CD4-positive, alpha-beta T cell treated with Interleukin-17A for 1 hour (primary cell): Measurements from ENCODE around the gene RIN3.
"Not testable (repeated sequence)": the region's sequence is repeated elsewhere in the genome, so short reads cannot be mapped to it uniquely, and the experiment has no call there.

Experiments
- DNase-seq: peaks from one replicate; pipeline ENCODE4 v3.0.0-alpha.2; 2020

Gene RIN3

DNA sequence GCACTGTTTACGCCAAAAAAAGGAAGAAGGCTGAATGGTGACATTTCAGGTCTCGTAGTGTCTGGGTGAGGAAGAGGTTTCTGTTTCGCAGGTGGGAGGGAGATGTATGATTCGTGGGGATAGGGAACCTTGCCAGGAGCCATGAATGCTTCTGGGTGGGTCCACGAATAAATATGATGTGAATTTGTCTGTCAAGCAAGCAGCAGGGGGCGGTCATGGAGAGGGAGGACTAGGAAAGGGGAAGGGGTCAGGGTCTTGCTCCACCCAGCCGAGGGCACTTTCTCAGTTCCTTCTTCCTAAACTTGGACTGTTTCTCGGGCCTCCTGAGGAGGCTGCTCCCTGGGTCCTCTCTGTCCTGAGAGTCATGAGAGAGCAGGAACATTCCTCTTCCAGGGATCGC, 162.4 kb downstream of the RIN3 start:
- DNase-seq = peak; percentile 33

DNA sequence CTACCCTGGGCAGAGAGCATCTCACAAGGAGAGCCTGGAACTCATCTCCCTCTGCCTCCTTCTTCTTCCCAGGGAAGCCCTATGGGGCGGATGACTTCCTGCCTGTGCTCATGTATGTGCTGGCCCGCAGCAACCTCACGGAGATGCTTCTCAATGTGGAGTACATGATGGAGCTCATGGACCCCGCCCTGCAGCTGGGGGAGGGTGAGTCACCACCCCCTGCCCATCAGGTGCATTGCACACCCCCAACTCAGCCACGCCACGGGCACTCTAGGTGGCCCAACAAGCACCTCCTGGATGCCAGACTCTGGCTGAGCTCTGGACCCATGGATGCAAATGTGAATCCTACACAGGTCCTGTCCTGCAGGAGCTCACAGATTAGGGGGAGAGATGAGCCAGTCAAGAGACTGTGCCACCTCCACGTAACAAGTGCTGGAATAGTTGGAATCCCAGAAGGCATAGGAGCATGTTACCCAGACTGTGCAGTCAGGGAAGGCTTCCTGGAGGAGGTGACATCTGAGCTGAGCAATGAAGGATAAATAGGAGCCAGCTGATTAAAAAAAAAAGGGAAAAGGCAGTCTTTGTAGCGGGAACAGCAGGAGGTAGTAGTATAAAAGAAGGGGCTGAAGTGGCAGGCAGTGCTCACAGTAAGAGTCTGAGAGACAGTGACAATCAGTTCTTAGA, 163.0 kb downstream of the RIN3 start:
- no peak for DNase-seq

DNA sequence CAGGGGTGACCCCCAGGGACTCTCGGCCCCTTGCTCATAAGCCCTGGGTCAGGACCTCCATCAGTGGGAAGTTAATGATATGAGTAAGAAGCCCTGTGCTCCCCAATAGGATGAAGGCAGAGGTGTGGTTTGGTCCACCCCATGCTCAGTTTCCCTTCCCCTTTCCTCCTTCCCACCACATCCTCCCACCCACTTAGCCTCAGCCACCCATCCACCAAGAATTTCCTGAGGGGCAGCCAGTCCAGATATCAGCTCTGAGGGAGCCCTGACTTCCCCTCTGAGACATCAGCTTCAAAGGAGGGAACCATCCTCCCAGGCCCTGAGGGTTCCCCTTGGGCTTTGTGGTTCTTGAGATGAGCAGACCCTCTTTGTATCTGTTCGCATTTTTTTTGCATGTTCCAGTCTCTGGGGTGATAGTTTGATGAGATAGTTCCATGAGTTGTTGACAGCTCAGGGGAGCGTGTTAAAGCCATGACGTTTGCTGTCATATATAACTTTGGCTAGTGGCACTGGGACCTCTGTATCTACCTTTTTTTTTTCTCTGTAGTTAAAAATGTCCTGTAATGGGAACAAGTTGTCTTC, 163.6 kb downstream of the RIN3 start:
- no peak for DNase-seq

DNA sequence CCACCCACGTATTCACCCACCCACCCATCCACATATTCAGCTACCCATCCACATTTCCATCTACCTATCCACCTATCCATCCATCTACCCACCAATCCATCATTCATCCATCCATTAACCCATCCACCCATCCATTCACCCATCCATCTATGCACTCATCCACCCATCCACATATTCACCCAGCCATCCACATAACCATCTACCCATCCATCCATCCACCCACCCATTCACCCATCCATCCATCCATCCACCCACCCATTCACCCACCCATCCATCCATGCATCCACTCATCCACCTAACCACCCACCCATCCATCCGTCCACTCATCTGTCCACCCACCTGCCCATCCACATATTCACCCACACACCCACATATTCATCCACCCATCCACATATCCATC, 164.4 kb downstream of the RIN3 start:
- DNase-seq = no peak

DNA sequence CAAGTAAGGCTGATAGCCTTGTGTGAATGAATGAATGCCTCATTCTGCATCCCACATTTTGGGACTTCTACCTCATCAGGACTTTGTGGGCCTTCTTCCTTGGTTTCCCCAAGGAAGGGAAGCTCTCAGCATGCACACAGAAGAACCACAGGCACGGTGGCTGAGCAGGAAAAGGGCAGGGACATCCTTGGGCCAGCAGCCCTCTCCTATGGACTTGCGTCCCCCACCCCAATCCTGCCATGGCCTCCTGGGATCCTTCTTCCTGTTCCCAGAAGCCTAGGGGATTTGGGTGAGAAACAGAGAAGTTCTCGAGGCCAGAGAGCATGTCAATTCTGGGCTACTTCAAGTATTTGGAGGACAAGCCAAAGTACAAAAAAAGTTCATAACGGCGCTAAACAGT, 165.2 kb downstream of the RIN3 start:
- no peak for DNase-seq

DNA sequence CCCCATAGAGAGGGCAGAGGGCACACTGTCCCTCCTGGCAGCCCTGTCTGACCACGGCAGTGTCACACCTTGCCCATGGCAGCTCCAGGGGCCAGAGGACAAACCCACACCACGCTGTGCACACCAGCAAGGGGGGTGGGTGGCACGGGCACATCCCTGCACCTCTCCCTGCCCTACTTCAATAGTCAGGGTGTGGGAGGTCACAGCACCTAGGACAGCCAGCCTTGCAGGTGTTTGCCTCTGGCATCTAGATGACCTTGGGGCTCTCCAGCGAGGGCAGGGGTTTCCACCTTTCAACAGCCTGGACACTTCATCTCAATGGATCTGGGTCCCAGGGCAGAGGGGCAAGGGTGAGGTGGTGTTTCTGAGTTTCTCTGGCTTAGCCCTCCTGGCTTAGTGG, 165.7 kb downstream of the RIN3 start:
- no peak for DNase-seq

DNA sequence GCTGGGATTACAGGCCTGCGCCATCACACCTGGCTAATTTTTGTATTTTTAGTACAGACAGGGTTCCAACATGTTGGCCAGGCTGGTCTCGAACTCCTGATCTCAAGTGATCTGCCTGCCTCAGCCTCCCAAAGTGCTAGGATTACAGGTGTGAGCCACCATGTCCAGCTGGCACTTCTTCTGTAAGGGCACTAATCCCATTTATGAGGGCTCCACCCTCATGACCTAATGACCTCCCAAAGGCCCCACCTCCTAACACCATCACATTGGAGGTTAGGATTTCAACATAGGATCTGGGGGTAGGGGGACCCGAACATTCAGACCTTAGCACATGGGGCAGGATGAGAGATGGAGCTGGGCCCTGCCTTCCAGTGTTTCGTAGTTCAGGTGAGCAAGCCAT, 166.7 kb downstream of the RIN3 start:
- DNase-seq = not testable (repeated sequence)

DNA sequence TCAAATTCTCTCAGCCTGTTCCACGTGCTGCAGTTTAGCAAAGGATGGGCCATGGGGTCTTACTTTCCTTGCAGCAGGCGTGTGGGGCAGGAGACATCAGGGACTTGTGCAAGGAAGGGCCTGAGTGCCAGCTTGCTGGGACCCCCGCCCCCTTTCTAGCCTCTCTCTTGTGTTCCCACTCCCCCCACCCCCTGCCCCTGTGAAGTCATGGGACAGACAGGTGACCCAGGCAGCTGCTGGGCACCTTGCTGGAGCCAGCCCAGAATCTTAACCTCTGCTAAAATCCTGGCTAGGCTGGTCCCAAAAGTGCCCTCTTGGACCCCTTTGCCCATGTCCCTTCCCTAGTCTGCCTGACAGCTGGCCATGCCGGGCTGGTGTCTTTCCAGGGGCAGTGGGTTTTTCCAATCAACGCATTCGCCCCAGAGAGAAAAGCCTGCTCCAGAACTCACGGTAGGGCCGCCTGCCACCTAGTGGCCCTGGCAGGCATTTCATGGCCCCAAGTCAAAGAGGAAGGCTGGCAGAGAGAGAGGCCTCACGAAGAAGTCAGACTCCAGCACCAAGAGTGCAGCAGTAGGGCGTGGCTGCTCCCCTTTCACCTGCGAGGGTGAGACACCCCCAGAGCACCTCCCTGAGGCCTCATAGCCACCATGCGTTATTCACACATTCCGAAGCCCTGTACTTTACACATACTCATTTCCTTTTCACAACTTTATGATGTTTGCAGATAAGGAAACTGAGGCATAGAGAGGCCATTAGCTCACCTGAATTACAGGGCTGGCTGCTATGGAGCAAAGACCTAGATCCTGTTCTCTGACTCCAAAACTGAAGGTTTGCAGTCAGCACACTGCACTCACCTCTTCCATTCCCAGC, 167.4 kb downstream of the RIN3 start:
- peak; percentile 83 for DNase-seq

DNA sequence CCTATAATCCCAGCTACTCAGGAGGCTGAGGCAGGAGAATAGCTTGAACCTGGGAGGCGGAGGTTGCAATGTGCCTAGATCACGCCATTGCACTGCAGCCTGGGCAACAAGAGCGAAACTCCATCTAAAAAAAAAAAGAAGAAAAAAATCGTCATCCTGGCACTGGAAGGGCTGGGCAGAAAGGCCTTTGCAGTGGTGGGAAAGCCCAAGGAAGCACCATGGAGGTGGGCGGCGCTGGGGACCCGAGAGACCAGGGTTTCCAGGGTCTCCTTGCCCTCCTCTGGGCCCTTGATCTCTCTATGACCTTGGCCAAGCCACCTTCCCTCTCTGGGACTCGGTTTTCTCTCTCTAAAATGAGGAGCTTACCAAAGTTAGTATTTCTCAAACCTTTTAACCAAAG, 169.5 kb downstream of the RIN3 start:
- no peak for DNase-seq

DNA sequence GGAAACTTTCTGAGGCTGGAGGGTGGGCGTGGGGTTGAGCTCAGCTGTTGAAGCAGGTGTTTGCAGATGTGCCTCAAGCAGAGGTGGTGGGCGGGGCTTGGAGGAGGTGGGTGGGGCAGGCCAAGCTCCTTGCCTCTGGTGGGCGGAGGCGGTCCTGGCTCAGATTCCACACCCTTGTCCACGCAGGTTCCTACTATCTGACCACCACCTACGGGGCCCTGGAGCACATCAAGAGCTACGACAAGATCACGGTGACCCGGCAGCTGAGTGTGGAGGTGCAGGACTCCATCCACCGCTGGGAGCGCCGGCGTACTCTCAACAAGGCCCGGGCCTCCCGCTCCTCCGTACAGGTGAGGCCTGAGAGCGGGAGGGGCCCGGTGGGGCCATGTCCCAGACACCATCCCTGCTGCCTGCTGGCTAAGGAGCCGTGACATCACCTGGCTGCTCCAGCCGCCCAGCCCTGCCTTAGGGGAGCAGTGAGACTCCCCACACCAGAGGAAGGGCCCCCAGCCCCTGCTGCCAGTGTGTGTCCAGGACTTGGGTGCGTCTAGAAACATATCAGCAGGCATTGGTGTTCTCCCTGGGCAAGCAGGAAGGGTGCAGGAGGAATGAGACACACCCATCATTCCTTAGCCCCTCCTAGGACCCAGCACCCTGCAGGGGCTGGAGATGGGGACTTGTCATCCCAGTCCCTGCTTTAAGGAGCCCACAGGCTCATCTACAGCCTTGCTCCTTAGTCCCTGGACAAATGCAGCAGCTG, 171.4 kb downstream of the RIN3 start:
- DNase-seq = no peak

DNA sequence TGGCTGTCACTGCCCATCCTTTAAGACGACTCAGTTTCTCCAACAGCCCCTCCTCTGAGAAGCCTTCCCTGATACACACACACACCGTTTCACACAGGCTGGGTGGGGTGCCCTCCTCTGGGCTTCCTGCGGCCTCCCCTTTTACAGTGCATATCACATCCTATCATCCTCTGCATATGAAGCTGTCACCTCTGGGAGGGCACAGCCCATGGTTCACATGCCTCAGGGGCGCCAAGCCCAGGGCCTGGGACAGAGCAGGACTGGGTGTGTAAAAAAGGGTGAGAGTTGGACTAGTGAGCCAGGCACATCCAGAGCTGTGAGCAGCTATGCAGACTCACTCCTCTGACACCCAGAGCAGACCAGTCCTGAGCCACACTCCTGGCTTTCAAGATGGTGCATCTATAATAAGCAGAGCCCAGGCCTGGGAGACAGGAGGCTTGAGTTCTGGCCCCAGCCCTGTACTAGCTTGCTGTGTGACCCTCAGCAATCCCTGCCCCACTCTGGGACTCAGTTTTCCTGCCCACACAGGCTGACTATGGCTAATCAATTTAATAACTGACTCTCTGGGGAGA, 172.3 kb downstream of the RIN3 start:
- no peak for DNase-seq

DNA sequence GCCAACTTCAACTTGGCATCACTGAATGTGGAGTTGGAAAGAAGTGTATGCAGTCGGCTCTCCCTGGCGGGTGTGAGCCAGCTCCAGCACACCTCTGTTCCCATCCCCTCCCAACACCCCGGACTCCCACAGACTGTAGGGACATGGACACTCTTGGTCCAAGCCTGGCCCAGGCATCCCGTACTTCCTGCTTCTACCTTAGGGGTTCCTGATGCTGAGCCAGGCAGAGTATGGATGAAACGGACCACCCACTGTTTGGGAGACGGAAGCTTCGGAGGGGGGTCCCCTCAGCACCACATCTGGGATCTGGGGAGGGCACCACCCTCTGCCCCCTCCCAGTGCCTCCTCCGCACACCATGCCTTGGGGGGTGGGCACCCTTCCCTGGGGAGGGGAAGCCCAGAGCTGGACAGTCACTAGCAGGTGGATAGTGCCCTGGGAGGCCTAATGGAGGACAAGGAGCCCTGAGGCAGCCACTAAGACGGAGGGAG, 172.9 kb downstream of the RIN3 start:
- DNase-seq = no peak

DNA sequence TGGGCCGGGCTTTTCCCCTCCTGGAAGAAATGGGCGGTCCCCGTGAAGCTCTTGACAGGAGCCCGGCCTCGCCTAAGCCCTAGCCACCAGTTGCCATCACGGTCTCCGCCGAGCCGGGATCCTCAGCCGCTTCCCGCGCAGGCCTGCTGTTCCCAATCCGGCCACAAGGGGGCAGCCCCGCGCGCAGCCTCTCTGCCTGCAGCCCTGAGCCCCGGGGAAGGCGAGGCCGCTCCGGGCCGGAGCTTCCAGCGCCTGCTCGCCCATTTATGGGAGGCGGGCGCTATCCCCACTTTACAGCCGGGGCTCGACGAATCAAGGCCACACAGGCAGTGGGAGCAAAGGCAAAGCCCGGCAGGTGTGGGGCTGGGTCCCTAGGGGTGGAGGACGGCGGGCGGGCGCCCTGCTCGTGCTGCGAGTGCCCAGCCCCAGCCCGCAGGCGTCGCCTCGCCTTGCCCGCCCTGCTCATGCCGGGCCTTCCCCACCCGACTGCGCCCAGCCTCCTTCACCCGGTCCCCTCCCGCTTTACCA, 173.4 kb downstream of the RIN3 start:
- peak; percentile 69 for DNase-seq

DNA sequence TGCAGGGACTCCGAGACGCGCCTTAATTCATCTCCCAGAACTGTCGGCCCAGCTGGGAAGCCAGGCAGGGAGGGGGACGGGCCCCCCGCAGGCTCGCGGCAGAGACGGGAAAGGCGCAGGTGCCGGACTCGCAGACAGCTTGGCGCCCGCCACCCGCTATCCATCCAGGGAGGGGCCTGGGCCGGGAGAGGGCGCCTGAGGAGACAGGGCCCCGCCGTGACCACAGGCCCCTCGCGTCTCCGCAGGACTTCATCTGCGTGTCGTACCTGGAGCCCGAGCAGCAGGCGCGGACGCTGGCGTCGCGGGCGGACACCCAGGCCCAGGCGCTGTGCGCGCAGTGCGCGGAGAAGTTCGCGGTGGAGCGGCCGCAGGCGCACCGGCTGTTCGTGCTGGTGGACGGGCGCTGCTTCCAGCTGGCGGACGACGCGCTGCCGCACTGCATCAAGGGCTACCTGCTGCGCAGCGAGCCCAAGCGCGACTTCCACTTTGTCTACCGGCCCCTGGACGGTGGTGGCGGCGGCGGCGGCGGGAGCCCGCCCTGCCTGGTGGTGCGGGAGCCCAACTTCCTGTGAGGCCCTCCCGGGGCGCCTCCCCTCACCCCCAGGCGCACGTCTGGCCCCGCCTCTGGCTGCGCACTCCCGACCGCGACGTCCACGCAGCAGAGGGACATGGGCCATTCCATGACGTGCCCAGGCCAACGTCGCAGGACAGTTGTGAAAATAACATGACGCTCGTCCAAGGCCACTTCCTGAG, 174.3 kb downstream of the RIN3 start:
- no peak for DNase-seq

DNA sequence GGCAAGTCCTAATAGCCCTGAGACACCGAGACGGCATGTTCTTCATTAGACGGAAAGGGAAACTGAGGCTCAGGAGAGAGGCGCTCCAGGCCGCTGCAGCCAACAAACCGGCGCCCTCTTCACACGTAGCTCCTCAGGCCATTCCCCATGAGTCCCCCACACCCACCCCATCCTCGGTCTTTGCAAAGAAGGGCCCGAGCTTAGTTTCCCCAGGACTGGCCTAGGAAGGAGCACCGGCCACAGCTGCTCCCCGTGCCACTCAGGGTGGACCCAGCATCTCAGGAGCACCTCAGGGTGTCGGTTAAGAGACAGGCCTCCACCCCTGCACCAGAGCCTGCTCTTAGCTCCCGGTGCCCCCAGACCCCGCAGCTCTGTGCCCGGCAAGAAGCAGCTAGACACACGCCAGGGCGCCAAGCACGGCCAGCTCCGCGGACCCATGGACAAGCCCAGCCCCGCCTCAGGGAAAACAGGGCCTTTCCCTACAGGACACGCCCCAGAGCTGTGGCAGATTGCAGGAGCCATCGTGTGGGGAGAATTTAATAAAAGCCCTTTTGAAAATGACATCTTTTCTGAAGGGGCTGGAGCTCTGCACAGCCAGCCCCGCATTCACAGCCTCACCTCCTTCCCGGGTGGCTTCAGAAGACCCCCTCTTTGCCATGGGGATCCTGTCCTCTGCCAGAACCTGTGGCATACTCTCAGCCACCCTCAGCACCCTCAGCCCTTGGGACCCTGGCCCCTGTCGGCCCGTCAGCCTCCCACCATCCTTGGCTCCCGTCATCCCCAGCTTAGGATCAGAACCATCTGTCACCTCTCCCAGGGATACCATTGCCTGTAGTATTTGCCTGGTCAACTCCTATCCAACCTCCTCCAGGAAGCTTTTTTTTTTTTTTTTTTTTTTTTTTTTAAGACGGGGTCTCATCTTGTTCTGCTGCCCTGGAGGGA, 175.1 kb downstream of the RIN3 start:
- no peak for DNase-seq

DNA sequence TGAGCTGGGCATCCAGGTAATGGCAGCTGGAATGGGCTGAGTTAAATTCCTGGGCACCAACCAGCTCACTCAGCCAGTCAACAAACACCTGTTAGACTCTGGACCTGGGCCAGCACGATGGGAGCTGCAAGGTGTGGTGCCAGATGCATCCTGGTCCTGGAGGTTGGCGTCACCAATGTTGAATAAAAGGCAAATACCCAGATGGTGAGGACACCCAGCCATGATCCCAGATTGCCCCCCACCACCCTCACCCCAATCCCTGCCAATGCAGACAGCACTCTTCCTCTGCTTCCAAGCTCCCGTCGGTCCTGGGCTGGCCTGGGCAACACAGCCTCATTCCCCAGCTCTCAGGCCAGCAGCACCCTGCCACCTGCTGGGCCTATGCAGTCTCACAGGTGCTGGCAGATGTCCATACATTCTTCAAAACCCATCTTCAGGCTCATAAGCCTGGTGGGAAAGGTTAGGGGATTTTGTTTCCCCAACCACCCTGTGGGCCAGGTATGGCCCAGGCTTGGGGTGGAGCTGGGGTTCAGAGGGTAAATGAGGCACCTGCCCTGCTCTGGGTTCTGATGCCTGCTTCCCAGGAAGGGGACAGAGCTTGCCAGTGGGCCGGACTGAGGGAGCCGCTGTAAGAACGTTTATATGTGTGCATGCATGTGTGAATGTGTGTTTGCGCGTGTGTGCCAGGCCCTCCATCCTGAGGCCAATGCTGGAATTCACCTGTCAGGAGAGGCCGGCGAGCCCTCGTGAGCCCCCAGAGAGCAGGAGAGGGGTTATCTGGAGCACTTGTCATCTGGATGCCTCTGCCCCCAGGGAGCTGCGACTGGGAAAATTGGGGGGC, 176.8 kb downstream of the RIN3 start:
- no peak for DNase-seq

DNA sequence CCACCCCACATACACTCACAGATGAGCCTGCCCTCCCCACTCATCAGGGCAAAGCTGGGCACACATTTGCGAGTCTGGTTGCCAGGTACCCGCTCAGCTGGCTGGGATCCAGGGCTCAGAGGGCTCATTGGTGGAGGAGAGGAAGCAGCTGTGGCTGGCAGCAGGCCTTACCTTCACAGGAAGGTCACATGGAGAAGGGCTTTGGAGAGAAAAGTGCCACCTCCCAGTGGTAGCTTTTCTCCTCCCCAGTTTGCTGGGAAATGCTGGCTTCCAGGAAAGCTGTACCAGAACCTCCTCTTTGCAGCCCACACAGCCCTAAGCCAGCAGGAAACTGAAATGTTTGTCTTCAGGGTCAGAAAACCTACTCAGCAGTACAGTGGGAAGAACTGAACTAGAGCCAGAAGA, 179.2 kb downstream of the RIN3 start:
- DNase-seq = peak; percentile 25

DNA sequence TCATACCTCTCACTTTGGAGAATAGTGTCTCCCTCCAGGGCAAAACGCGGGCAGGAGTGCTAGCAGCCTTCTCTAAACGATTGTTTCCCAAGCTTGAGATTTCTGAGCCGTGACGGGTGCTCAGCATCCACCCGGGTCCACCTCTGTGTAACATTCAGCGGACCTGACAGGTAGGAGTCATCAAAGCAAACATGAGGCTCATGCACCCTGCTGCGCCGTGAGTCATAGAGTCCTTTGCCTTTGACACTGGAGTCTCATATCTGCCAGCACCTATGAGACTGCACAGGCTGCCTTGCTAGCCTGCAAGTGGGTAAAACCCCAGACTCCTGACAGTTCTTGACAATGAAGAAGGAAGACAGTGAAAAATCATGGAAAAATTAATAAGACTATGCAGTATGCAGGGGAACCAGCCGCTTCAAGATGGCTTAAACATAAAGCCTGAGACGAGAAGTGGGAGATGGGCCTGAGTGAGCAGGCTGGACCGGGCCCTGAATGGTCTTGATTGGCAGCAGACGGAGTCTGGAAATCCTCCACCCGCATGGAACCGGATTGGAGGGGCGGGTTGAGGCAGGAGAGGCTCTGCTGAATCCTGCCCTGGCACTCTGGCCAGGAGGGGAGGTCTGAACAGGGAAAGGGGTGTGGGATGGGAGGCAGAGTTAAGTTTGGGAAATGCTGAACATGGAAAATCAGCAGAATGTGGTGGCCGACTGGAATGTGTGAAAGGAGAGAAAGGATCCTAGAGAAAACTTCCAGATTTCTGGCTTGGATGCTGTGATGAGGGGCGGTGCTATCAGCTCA, 180.6 kb downstream of the RIN3 start:
- DNase-seq = no peak

DNA sequence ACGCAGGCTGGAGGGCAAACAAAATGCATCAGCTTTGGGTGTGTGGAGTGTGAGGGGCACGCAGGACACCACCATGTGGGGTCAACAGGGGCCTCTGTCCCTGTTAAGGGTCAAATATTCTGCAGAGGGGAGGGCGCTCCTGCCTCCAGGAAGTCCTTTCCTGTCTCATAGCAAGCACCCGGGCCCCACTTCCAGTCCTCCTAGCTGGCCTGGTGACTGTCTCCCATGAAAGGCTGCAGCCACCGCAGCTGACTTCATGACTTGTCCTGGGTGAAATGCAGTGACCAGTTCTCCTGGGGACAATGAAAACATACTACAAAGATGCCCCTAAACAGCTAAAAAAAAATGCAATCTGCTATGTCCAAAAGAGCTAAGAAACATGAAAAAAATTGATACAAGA, 181.2 kb downstream of the RIN3 start:
- DNase-seq = no peak
